ENCODE data around the gene TYMS. TPM values are rescaled to one million over a fixed set of nuclear protein-coding genes. Genes with fewer than 3 reads are reported as not detected.
A peak's percentile ranks its signal among the peaks of the same experiment; 100 is the strongest.

TYMS gene
- 21.8 and 42.3 TPM in 2 replicates for total RNA-seq (2014; rRNA removed; shearing (Covaris generic); ENCODE audit: low replicate concordance)

DNA sequence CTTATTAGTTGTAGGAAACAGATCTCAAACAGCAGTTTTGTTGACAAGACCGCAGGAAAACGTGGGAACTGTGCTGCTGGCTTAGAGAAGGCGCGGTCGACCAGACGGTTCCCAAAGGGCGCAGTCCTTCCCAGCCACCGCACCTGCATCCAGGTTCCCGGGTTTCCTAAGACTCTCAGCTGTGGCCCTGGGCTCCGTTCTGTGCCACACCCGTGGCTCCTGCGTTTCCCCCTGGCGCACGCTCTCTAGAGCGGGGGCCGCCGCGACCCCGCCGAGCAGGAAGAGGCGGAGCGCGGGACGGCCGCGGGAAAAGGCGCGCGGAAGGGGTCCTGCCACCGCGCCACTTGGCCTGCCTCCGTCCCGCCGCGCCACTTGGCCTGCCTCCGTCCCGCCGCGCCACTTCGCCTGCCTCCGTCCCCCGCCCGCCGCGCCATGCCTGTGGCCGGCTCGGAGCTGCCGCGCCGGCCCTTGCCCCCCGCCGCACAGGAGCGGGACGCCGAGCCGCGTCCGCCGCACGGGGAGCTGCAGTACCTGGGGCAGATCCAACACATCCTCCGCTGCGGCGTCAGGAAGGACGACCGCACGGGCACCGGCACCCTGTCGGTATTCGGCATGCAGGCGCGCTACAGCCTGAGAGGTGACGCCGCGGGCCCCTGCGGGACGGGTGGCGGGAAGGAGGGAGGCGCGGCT is at the start of gene TYMS:
Gene TYMS (plus strand): TSS at position 343 of the 690 bp plus-strand sequence. CDS start 90 bp downstream, at position 433.
- peak within 1 kb of the TSS; percentile 96 for H3K9ac ChIP-seq (ENCODE audit: low read length)
- H3K36me3 ChIP-seq (ENCODE audit: insufficient read depth, low read length): peaks cover 34% of the 10 kb centered on the region
- H3K9me2 ChIP-seq (replicated peaks; ENCODE audit: insufficient read depth, low read length): no peaks in the 10 kb centered on the region
- H3K4me1 ChIP-seq (ENCODE audit: low read length): peaks cover 23% of the 10 kb centered on the region
- H3K9me3 ChIP-seq (ENCODE audit: low read length): no peaks in the 10 kb centered on the region
- no peaks in the 10 kb centered on the region for H3K27me3 ChIP-seq (ENCODE audit: low read length)
- peak within 1 kb of the TSS; percentile 68 for H3K27ac ChIP-seq (ENCODE audit: low read length)
- peaks cover 47% of the 10 kb centered on the region for H3K79me2 ChIP-seq (ENCODE audit: low read length)
- peak within 1 kb of the TSS; percentile 70 for H3K4me2 ChIP-seq (ENCODE audit: low read depth, low read length, poor library complexity, severe bottlenecking)
- peak; percentile 84 for DNase-seq
- H4K20me1 ChIP-seq (ENCODE audit: insufficient read depth, low read depth, low read length): 0 out of 2 replicates have a peak, but pooled peaks cover 4% of the 10 kb centered on the region
- H2AFZ ChIP-seq (ENCODE audit: low read length): peak within 1 kb of the TSS; percentile 98
- H3K4me3 ChIP-seq (ENCODE audit: low read length): peak within 1 kb of the TSS; percentile 98

- no peaks in the 10 kb centered on the region for H4K20me1 ChIP-seq (ENCODE audit: insufficient read depth, low read depth, low read length)
- H3K79me2 ChIP-seq (ENCODE audit: low read length): no peaks in the 10 kb centered on the region
- H3K4me1 ChIP-seq (ENCODE audit: low read length): no peaks in the 10 kb centered on the region
- H3K27ac ChIP-seq (ENCODE audit: low read length): no peak overlapping the region
- no peak overlapping the region for H3K9ac ChIP-seq (ENCODE audit: low read length)
- no peaks in the 10 kb centered on the region for H3K36me3 ChIP-seq (ENCODE audit: insufficient read depth, low read length)
- H3K4me3 ChIP-seq (ENCODE audit: low read length): no peak overlapping the region
- peak; percentile 44 for DNase-seq
- H3K27me3 ChIP-seq (ENCODE audit: low read length): no peaks in the 10 kb centered on the region
- H2AFZ ChIP-seq (ENCODE audit: low read length): no peak overlapping the region
- no peaks in the 10 kb centered on the region for H3K9me3 ChIP-seq (ENCODE audit: low read length)
- H3K9me2 ChIP-seq (replicated peaks; ENCODE audit: insufficient read depth, low read length): no peaks in the 10 kb centered on the region
- H3K4me2 ChIP-seq (ENCODE audit: low read depth, low read length, poor library complexity, severe bottlenecking): no peak overlapping the region
Observed at GRCh38 chr18:607930-608329, 49.5 kb upstream of the TYMS start.

- H3K4me3 ChIP-seq (ENCODE audit: low read length): no peak overlapping the region
- H3K36me3 ChIP-seq (ENCODE audit: insufficient read depth, low read length): no peaks in the 10 kb centered on the region
- H3K79me2 ChIP-seq (ENCODE audit: low read length): no peaks in the 10 kb centered on the region
- H3K9me3 ChIP-seq (ENCODE audit: low read length): no peaks in the 10 kb centered on the region
- no peaks in the 10 kb centered on the region for H3K27me3 ChIP-seq (ENCODE audit: low read length)
- DNase-seq: no peak
- no peaks in the 10 kb centered on the region for H3K9me2 ChIP-seq (replicated peaks; ENCODE audit: insufficient read depth, low read length)
- H3K9ac ChIP-seq (ENCODE audit: low read length): no peak overlapping the region
- no peak overlapping the region for H3K4me2 ChIP-seq (ENCODE audit: low read depth, low read length, poor library complexity, severe bottlenecking)
- no peak overlapping the region for H2AFZ ChIP-seq (ENCODE audit: low read length)
- H4K20me1 ChIP-seq (ENCODE audit: insufficient read depth, low read depth, low read length): no peaks in the 10 kb centered on the region
- H3K4me1 ChIP-seq (ENCODE audit: low read length): no peaks in the 10 kb centered on the region
- H3K27ac ChIP-seq (ENCODE audit: low read length): no peak overlapping the region
Observed at GRCh38 chr18:610214-610928, 47.1 kb upstream of the TYMS start.

GRCh38 chr18:612156-612555 is 45.3 kb upstream of the TYMS start:
- no peaks in the 10 kb centered on the region for H4K20me1 ChIP-seq (ENCODE audit: insufficient read depth, low read depth, low read length)
- no peaks in the 10 kb centered on the region for H3K36me3 ChIP-seq (ENCODE audit: insufficient read depth, low read length)
- H2AFZ ChIP-seq (ENCODE audit: low read length): no peak overlapping the region
- no peak overlapping the region for H3K4me2 ChIP-seq (ENCODE audit: low read depth, low read length, poor library complexity, severe bottlenecking)
- H3K79me2 ChIP-seq (ENCODE audit: low read length): no peaks in the 10 kb centered on the region
- no peak for DNase-seq
- H3K4me3 ChIP-seq (ENCODE audit: low read length): no peak overlapping the region
- no peaks in the 10 kb centered on the region for H3K9me2 ChIP-seq (replicated peaks; ENCODE audit: insufficient read depth, low read length)
- H3K27me3 ChIP-seq (ENCODE audit: low read length): no peaks in the 10 kb centered on the region
- no peak overlapping the region for H3K27ac ChIP-seq (ENCODE audit: low read length)
- no peaks in the 10 kb centered on the region for H3K9me3 ChIP-seq (ENCODE audit: low read length)
- H3K9ac ChIP-seq (ENCODE audit: low read length): no peak overlapping the region
- no peaks in the 10 kb centered on the region for H3K4me1 ChIP-seq (ENCODE audit: low read length)

GRCh38 chr18:614193-614592 is 43.3 kb upstream of the TYMS start:
- Histone ChIP-seq H3K27ac (ENCODE audit: low read length) (no peak overlapping the region), H3K4me2 (ENCODE audit: low read depth, low read length, poor library complexity, severe bottlenecking) (no peak overlapping the region)

DNA sequence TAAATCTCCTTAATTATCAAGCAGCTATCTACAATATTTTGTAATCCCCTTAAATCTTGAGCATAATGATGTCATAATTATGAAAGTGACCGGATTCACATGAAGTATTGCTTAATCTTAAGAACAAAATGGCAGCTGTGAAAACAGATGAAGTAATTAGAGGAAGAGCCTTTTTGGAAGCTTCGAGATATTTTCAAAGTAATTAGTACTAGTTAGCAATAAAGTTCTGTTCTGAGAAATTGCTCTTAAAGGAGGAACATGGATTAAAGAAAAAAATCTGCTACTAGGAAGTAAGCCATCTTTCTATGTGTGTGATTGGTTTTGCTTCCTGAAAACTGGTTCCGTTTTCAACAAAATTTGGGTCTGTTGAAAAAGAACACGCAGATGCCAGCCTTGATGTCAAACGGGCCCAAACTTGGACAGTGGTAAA is 42.3 kb upstream of the TYMS start:
- no peaks in the 10 kb centered on the region for H3K4me1 ChIP-seq (ENCODE audit: low read length)
- no peaks in the 10 kb centered on the region for H3K79me2 ChIP-seq (ENCODE audit: low read length)
- H3K27me3 ChIP-seq (ENCODE audit: low read length): no peaks in the 10 kb centered on the region
- no peak overlapping the region for H3K27ac ChIP-seq (ENCODE audit: low read length)
- H3K4me3 ChIP-seq (ENCODE audit: low read length): no peak overlapping the region
- H3K9me2 ChIP-seq (replicated peaks; ENCODE audit: insufficient read depth, low read length): no peaks in the 10 kb centered on the region
- no peak overlapping the region for H3K4me2 ChIP-seq (ENCODE audit: low read depth, low read length, poor library complexity, severe bottlenecking)
- H3K9me3 ChIP-seq (ENCODE audit: low read length): no peaks in the 10 kb centered on the region
- no peak for DNase-seq
- no peak overlapping the region for H2AFZ ChIP-seq (ENCODE audit: low read length)
- no peaks in the 10 kb centered on the region for H3K36me3 ChIP-seq (ENCODE audit: insufficient read depth, low read length)
- H4K20me1 ChIP-seq (ENCODE audit: insufficient read depth, low read depth, low read length): no peaks in the 10 kb centered on the region
- H3K9ac ChIP-seq (ENCODE audit: low read length): no peak overlapping the region

More at GRCh38 chr18:614193-614592, 43.3 kb upstream of the TYMS start:
- Histone ChIP-seq H3K36me3 (ENCODE audit: insufficient read depth, low read length) (no peaks in the 10 kb centered on the region), H3K79me2 (ENCODE audit: low read length) (no peaks in the 10 kb centered on the region), H3K9me2 (replicated peaks; ENCODE audit: insufficient read depth, low read length) (no peaks in the 10 kb centered on the region), H3K9ac (ENCODE audit: low read length) (no peak overlapping the region), H3K27me3 (ENCODE audit: low read length) (no peaks in the 10 kb centered on the region), H3K9me3 (ENCODE audit: low read length) (no peaks in the 10 kb centered on the region), H3K4me1 (ENCODE audit: low read length) (no peaks in the 10 kb centered on the region), H3K4me3 (ENCODE audit: low read length) (no peak overlapping the region), H2AFZ (ENCODE audit: low read length) (no peak overlapping the region), H4K20me1 (ENCODE audit: insufficient read depth, low read depth, low read length) (no peaks in the 10 kb centered on the region)
- no peak for DNase-seq

GRCh38 chr18:615773-616172 is 41.7 kb upstream of the TYMS start:
- Histone ChIP-seq H4K20me1 (ENCODE audit: insufficient read depth, low read depth, low read length) (no peaks in the 10 kb centered on the region), H3K9me3 (ENCODE audit: low read length) (no peaks in the 10 kb centered on the region), H2AFZ (ENCODE audit: low read length) (no peak overlapping the region), H3K9ac (ENCODE audit: low read length) (no peak overlapping the region), H3K79me2 (ENCODE audit: low read length) (no peaks in the 10 kb centered on the region), H3K4me2 (ENCODE audit: low read depth, low read length, poor library complexity, severe bottlenecking) (no peak overlapping the region), H3K27ac (ENCODE audit: low read length) (no peak overlapping the region), H3K9me2 (replicated peaks; ENCODE audit: insufficient read depth, low read length) (no peaks in the 10 kb centered on the region), H3K36me3 (ENCODE audit: insufficient read depth, low read length) (no peaks in the 10 kb centered on the region), H3K27me3 (ENCODE audit: low read length) (no peaks in the 10 kb centered on the region), H3K4me3 (ENCODE audit: low read length) (no peak overlapping the region), H3K4me1 (ENCODE audit: low read length) (no peaks in the 10 kb centered on the region)
- DNase-seq: no peak

GRCh38 chr18:616380-616995 is 41.0 kb upstream of the TYMS start:
- no peak overlapping the region for H3K4me3 ChIP-seq (ENCODE audit: low read length)
- DNase-seq: peak; percentile 70
- H3K9me3 ChIP-seq (ENCODE audit: low read length): no peaks in the 10 kb centered on the region
- no peaks in the 10 kb centered on the region for H3K79me2 ChIP-seq (ENCODE audit: low read length)
- H3K9me2 ChIP-seq (replicated peaks; ENCODE audit: insufficient read depth, low read length): no peaks in the 10 kb centered on the region
- H3K36me3 ChIP-seq (ENCODE audit: insufficient read depth, low read length): no peaks in the 10 kb centered on the region
- H3K9ac ChIP-seq (ENCODE audit: low read length): no peak overlapping the region
- no peak overlapping the region for H3K4me2 ChIP-seq (ENCODE audit: low read depth, low read length, poor library complexity, severe bottlenecking)
- no peaks in the 10 kb centered on the region for H3K4me1 ChIP-seq (ENCODE audit: low read length)
- no peaks in the 10 kb centered on the region for H4K20me1 ChIP-seq (ENCODE audit: insufficient read depth, low read depth, low read length)
- H3K27me3 ChIP-seq (ENCODE audit: low read length): no peaks in the 10 kb centered on the region
- H2AFZ ChIP-seq (ENCODE audit: low read length): no peak overlapping the region
- H3K27ac ChIP-seq (ENCODE audit: low read length): no peak overlapping the region
